GM10248 (cell line): Measurements from ENCODE around the gene TBC1D21.
A peak's percentile ranks its signal among the peaks of the same experiment; 100 is the strongest.

Source experiments
- CTCF ChIA-PET: fragments of 300-600 bp; sonication (Branson Sonifier 250); formaldehyde crosslinking; extraction: SDS; loops from one replicate; lab custom pipeline; 2021; ENCODE audit warnings: antibody characterized with exemption; lab: Yijun Ruan, JAX
- POLR2A ChIA-PET: fragments of 350-650 bp; sonication (Branson Sonifier 250); formaldehyde crosslinking; extraction: SDS; loops from one replicate; lab custom pipeline; 2020; ENCODE audit warnings: antibody characterized with exemption; lab: Yijun Ruan, JAX
- DNase-seq: peaks from one replicate; pipeline ENCODE4 v3.0.0; 2012; ENCODE audit errors: extremely low spot score
- TF ChIP-seq, protein P1 (sequence below): IDR thresholded peaks from 2 replicates; pipeline ENCODE4 v1.5.1; 2012; ENCODE audit warnings: mild to moderate bottlenecking, low read depth; ENCODE audit errors: extremely low read depth, missing control alignments, control extremely low read depth

TBC1D21 gene

GRCh38 chr15:73889762-73890124, 16.4 kb downstream of the TBC1D21 start:
- TF ChIP-seq, protein P1, sequence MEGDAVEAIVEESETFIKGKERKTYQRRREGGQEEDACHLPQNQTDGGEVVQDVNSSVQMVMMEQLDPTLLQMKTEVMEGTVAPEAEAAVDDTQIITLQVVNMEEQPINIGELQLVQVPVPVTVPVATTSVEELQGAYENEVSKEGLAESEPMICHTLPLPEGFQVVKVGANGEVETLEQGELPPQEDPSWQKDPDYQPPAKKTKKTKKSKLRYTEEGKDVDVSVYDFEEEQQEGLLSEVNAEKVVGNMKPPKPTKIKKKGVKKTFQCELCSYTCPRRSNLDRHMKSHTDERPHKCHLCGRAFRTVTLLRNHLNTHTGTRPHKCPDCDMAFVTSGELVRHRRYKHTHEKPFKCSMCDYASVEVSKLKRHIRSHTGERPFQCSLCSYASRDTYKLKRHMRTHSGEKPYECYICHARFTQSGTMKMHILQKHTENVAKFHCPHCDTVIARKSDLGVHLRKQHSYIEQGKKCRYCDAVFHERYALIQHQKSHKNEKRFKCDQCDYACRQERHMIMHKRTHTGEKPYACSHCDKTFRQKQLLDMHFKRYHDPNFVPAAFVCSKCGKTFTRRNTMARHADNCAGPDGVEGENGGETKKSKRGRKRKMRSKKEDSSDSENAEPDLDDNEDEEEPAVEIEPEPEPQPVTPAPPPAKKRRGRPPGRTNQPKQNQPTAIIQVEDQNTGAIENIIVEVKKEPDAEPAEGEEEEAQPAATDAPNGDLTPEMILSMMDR: no peak
- DNase-seq: no peak
- ChIA-PET POLR2A (no interaction called here), CTCF (interaction anchor here (1.3 to 6.5 kb wide), 3 partner anchors 8 to 17 kb away, joined by 4 to 50 read pairs (median 14); partner anchors contain the start of gene TBC1D21)

- POLR2A ChIA-PET: no interaction called here
- TF ChIP-seq, protein P1: no peak
- CTCF ChIA-PET: interaction anchor here (0.7 to 6.5 kb wide), 4 partner anchors 9 to 52 kb away, joined by 3 to 50 read pairs (median 4); partner anchors contain the start of gene TBC1D21
- DNase-seq: no peak
Observed at GRCh38 chr15:73891328-73892315, 18.3 kb downstream of the TBC1D21 start.

DNA sequence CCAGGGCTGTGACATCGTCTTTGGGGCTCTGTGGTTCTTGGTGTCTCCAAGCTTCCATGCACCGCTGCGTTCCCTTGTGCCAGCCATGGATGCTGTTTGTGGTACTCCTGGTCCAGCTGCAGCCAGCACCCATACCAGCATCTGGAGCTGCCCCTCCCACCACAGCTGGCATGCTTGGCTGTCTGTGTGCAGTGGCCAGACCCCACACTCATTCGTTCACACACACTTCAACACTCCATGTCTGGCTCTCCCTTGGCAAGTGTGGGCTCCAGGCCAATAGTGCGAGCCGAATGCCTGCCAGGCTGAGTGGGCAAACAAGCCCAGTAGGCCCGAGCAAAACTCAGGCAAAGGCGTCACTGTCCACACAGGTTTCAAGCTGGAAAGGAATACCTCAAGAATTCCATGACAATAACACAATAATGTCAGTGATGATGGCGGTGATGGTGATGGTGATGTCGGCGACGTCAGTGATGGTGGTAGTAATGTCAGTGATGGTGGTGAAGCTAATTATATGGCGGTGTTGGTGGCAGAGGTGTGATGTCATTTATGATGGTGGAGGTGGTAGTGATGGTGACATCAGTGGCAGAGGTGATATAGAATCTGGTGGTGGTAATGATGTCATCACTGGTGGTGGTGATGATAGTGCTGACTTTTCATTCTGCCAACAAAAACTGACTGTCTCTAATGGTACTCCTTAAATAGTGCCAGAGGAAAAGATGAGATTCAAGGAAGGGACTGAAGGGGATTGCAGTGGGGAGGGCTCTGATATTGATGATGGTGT, 19.3 kb downstream of the TBC1D21 start:
- TF ChIP-seq, protein P1: no peak
- ChIA-PET CTCF (interaction anchor here (0.7 to 6.5 kb wide), 5 partner anchors 8 to 53 kb away, joined by 3 to 50 read pairs (median 3); partner anchors contain the start of gene TBC1D21), POLR2A (no interaction called here)
- no peak for DNase-seq

DNA sequence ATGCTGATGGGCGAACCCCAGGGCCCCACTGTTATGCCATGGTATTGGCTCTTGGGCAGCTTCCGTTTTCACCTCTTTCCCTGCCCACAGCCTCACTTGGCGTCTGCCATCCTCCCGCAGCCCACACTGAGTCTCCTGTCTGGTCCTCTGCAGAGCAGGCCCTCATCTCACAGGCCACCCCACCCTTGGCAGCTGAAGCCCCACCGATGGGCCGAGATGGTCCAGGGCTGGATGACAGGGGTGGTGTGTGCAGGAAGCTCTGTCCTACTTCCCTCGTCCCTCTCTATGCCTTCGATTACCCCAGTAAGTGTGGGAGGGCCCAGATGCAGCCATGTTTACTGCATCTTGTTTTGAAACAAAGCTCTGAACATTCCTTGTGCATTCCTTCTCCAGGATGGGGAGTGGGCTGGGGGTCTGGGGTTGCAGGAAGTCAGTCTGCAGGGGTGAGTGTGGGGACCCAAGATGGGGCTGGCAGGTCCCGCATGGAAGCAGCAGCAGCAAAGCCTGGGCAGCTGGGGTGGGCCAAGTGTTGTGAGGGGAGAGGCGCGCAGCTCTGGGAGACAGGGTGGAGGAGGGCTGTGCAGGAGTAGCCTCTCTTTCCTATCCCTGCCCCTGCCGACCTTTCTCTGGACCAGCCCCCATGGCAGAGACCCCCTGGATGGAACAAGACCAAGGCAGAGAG, 20.9 kb downstream of the TBC1D21 start:
- CTCF ChIA-PET: interaction anchor here (1.4 to 6.5 kb wide), 3 partner anchors 8 to 20 kb away, joined by 3 to 50 read pairs (median 6); no protein-coding TSS in a partner anchor
- no peak for DNase-seq
- TF ChIP-seq, protein P1: no peak
- POLR2A ChIA-PET: no interaction called here

DNA sequence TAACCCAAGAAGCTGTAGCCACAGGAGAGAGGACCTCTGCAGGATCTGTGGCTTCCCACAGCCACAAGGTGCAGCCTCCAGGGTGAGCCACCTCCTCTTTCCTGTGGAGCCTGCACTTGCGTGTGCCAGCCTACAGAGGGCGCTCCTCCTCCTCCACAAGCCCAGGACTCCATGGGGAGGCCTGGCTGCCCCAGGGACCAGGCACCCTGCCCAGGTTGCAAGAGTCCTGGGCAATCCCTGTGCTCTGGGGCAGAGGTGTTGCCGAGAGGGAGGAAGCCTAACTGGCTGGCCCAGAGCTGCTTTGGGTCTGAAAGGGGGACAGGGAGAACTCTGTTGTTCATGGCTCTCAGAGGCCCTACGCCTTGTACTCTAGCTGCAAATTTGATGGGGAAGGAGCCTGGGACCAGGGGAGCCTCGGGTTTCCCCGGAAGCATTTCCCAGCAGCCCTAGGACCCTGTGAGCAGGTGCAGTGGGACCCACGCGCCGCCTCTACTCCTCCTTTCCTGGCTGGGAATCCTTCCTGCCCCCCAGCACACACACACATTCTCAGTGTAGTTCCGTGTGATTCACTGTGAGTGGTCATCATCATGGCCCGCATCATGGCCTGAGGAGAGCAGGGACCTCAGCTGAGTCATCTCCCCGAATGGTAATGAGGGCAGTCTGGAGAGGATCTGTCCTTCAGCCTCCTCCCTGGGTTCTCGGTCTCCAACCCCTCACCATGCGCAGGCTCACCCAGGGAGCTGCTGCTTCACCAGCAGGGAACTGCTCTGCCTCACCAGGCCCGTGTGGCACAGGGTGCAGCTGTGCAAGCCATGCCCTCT, 24.3 kb downstream of the TBC1D21 start:
- TF ChIP-seq, protein P1: peak; percentile 76
- ChIA-PET POLR2A (no interaction called here), CTCF (interaction anchor here (0.6 to 2.1 kb wide), 7 partner anchors 9 to 102 kb away, joined by 3 to 15 read pairs (median 4); no protein-coding TSS in a partner anchor)
- peak; percentile 82 for DNase-seq
